Neutrophil (primary cell): Measurements from ENCODE around the gene PTPRO.

Experiments
- H3K27ac ChIP-seq: fragments of 200-600 bp; sonication (generic); 2 replicates; pipeline ENCODE4 v1.5.1; 2016; ENCODE audit warnings: mild to moderate bottlenecking, moderate library complexity
- H3K27me3 ChIP-seq: fragments of 200-600 bp; sonication (generic); 2 replicates; pipeline ENCODE4 v1.6.0; 2016; ENCODE audit warnings: mild to moderate bottlenecking
- H3K36me3 ChIP-seq: fragments of 200-600 bp; sonication (generic); 2 replicates; pipeline ENCODE4 v1.5.1; 2017
- H3K4me1 ChIP-seq, 2 experiments: fragments of 200-600 bp in 1 of 2; sonication (generic) in 1 of 2; 1 replicate in 1 of 2; 2 replicates in 1 of 2; pipeline versions ENCODE4 v1.5.1 to v1.6.1; 2013 to 2016; ENCODE audit warnings: low read depth in 1 of 2, low read length in 1 of 2, mild to moderate bottlenecking in 1 of 2, moderate library complexity in 1 of 2; ENCODE audit not compliant: control insufficient read depth in 1 of 2, insufficient read depth in 1 of 2
- H3K4me3 ChIP-seq, 2 experiments: fragments of 200-600 bp in 1 of 2; sonication (generic) in 1 of 2; 1 replicate in 1 of 2; 2 replicates in 1 of 2; pipeline ENCODE4 v1.5.1; 2013 to 2016; ENCODE audit warnings: low read depth in 1 of 2, low read length in 1 of 2, mild to moderate bottlenecking in 1 of 2, moderate library complexity in 1 of 2
- H3K9me3 ChIP-seq: fragments of 200-600 bp; sonication (generic); 2 replicates; pipeline ENCODE4 v1.5.1; 2016
- CTCF ChIP-seq: fragments of 200-600 bp; sonication (generic); IDR thresholded peaks from 2 replicates; pipeline ENCODE4 v1.5.1; 2016; ENCODE audit warnings: antibody characterized with exemption

Gene PTPRO

DNA sequence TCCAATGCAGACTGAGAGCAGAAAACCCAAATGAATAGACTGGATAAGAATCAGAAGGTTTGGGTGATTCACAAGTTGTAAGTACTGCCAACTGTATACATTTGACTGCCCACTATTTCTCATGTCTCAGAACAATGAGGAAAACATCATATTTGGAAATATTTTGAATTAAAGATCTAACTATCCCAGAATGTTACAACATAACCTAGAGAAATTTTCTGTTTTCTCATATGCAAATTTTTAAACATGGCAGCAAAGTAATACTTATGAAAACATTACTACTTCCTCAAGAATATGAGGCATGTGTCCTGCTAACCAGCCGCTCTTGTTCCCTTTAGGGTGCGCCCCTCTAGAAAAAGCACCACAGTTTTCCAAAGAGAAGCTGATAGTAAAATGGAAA, 179.9 kb downstream of the PTPRO start:
- H3K27me3 ChIP-seq, result peaks cover 9% of the 10 kb centered on the region
- H3K36me3 ChIP-seq, result no peaks in the 10 kb centered on the region
- H3K27ac ChIP-seq, result no peak overlapping the region
- H3K4me3 ChIP-seq, result no peak overlapping the region
- no peak for TF ChIP-seq CTCF
- H3K4me1 ChIP-seq, result no peaks in the 10 kb centered on the region
- H3K9me3 ChIP-seq, result no peaks in the 10 kb centered on the region

GRCh38 chr12:15505616-15506015, 183.3 kb downstream of the PTPRO start:
- no peak overlapping the region for H3K27ac ChIP-seq
- no peak overlapping the region for H3K4me3 ChIP-seq
- H3K27me3 ChIP-seq, result peaks cover 9% of the 10 kb centered on the region
- H3K36me3 ChIP-seq, result no peaks in the 10 kb centered on the region
- no peaks in the 10 kb centered on the region for H3K9me3 ChIP-seq
- no peak for TF ChIP-seq CTCF
- H3K4me1 ChIP-seq, result no peaks in the 10 kb centered on the region

DNA sequence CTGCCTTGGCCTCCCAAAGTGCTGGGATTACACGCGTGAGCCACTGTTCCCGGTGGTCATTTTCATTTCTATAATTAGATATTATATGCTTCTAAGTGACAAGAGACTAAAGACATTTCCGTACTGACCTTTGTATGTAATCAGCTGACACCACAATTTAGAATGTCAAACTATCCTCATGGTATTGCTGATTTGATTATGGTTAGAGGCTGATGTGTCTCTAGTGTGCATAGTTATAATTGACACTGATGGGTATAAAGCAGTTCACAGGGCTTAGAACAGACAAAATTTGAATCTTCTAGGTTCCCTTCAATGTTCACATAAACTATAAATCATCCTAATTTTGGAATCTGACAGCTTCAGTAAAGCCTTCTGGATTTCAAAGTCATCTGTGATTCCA, 192.7 kb downstream of the PTPRO start:
- no peaks in the 10 kb centered on the region for H3K27me3 ChIP-seq
- no peak for TF ChIP-seq CTCF
- no peak overlapping the region for H3K4me3 ChIP-seq
- no peak overlapping the region for H3K27ac ChIP-seq
- H3K4me1 ChIP-seq, result no peaks in the 10 kb centered on the region
- H3K9me3 ChIP-seq, result no peaks in the 10 kb centered on the region
- no peaks in the 10 kb centered on the region for H3K36me3 ChIP-seq

- no peak for TF ChIP-seq CTCF
- Histone ChIP-seq H3K27ac (no peak overlapping the region), H3K4me1 (no peaks in the 10 kb centered on the region), H3K27me3 (peaks cover 7% of the 10 kb centered on the region), H3K36me3 (no peaks in the 10 kb centered on the region), H3K9me3 (no peaks in the 10 kb centered on the region), H3K4me3 (no peak overlapping the region)
Measured at GRCh38 chr12:15520083-15520482, 197.8 kb downstream of the PTPRO start.

- H3K4me3 ChIP-seq, result no peak overlapping the region
Measured at GRCh38 chr12:15520844-15521243, 198.5 kb downstream of the PTPRO start.

More at GRCh38 chr12:15520844-15521243, 198.5 kb downstream of the PTPRO start:
- Histone ChIP-seq H3K9me3 (no peaks in the 10 kb centered on the region), H3K36me3 (no peaks in the 10 kb centered on the region), H3K27ac (no peak overlapping the region), H3K27me3 (peaks cover 7% of the 10 kb centered on the region), H3K4me1 (no peaks in the 10 kb centered on the region)
- no peak for TF ChIP-seq CTCF
